ENCODE measurements around the gene TRIM36. TPM values are rescaled to one million over a fixed set of nuclear protein-coding genes. Genes with fewer than 3 reads are reported as not detected.
A peak's percentile ranks its signal among the peaks of the same experiment; 100 is the strongest.

Gene TRIM36
- total and polyA plus RNA-seq, 2 of the 8 experiments (the other 6 are each of a cell fraction or from before 2014, with no cell fraction given): 8.5 to 14.1 TPM

GRCh38 chr5:115180165-115180709 is 10.5 kb upstream of the TRIM36 start:
- Histone ChIP-seq H3K4me1 (replicated peaks in 1 of 4; ENCODE audit: control insufficient read depth in 3 of 4, insufficient read depth in 4 of 4, low read length in 3 of 4) (peaks cover 0 to 4% (median 2%) of the 10 kb centered on the region in 4 experiments; a peak in 5 of 7 replicates), H2BK15ac (ENCODE audit: low read length) (no peak overlapping the region), H3K27ac (ENCODE audit: low read depth, low read length) (no peak overlapping the region), H3K18ac (ENCODE audit: extremely low read depth, low read length) (no peak overlapping the region), H3K79me1 (ENCODE audit: low read depth, low read length) (no peaks in the 10 kb centered on the region), H3K9ac (replicated peaks in 1 of 4; ENCODE audit: extremely low read depth in 1 of 4, low read depth in 3 of 4, low read length in 3 of 4) (no peak overlapping the region; a peak in 1 of 7 replicates), H4K8ac (ENCODE audit: extremely low read depth, insufficient read depth, low read length) (0 out of 2 replicates have a peak overlapping the region, but pooled peaks have one; percentile 20), H3K9me3 (ENCODE audit: insufficient read depth in 2 of 2, low read depth in 1 of 2, low read length in 1 of 2) (no peaks in the 10 kb centered on the region), H3K4ac (replicated peaks; ENCODE audit: insufficient read length, low read depth, low read length) (no peak overlapping the region), H3K23ac (ENCODE audit: insufficient read length) (no peak overlapping the region), H2AK5ac (ENCODE audit: low read depth, low read length) (no peak overlapping the region), H3K14ac (ENCODE audit: insufficient read length) (no peak overlapping the region), H2BK20ac (ENCODE audit: low read length) (no peak overlapping the region), H3K23me2 (ENCODE audit: low read depth, low read length) (peaks cover 12% of the 10 kb centered on the region; the same call in 1 of the 2 replicates), H3K4me2 (ENCODE audit: insufficient read depth in 1 of 2, low read depth in 2 of 2, low read length in 2 of 2) (peak overlapping the region; percentile 81 to 91), H2BK5ac (ENCODE audit: low read depth, low read length) (no peak overlapping the region), H3K36me3 (ENCODE audit: control insufficient read depth in 2 of 4, insufficient read depth in 4 of 4, low read length in 3 of 4) (no peaks in the 10 kb centered on the region), H4K20me1 (replicated peaks in 1 of 2; ENCODE audit: control insufficient read depth in 1 of 2, insufficient read depth in 2 of 2, low read length in 2 of 2) (no peaks in the 10 kb centered on the region), H3K4me3 (ENCODE audit: extremely low read depth in 1 of 4, insufficient read depth in 2 of 4, low read depth in 3 of 4, low read length in 4 of 4) (peak overlapping the region; percentile 38 to 67 (median 54)), H3K27me3 (replicated peaks in 1 of 4; ENCODE audit: control insufficient read depth in 3 of 4, extremely low read depth in 1 of 4, insufficient read depth in 3 of 4, low read length in 3 of 4) (peaks cover 25 to 55% (median 51%) of the 10 kb centered on the region in 4 experiments), H2AFZ (ENCODE audit: low read length) (0 out of 2 replicates have a peak overlapping the region, but pooled peaks have one; percentile 47), H2BK120ac (replicated peaks; ENCODE audit: low read depth, low read length) (no peak overlapping the region), H2BK12ac (ENCODE audit: low read depth, low read length) (no peak overlapping the region), H4K91ac (replicated peaks; ENCODE audit: insufficient read length, low read length) (no peak overlapping the region), H3K56ac (replicated peaks; ENCODE audit: insufficient read length, low read depth, low read length) (no peak overlapping the region), H4K5ac (ENCODE audit: insufficient read length, low read depth, low read length) (no peak overlapping the region), H3K79me2 (ENCODE audit: control insufficient read depth in 1 of 2, insufficient read depth in 2 of 2, low read length in 2 of 2) (no peaks in the 10 kb centered on the region)
- WGBS, 2 experiments (ENCODE audit: extremely low coverage in 1 of 2, insufficient coverage in 1 of 2, insufficient read length in 1 of 2, insufficient replicate concordance in 2 of 2, low coverage in 1 of 2, low lambda C conversion rate in 2 of 2, missing lambda C conversion rate in 1 of 2): 1% methylated on average over 29 of the region's 54 CpGs; no CpG with 5 or more reads in 1 of the 2 experiments
- CTCF ChIA-PET (ENCODE audit: partially characterized antibody): interaction anchor here (0.9 to 3.7 kb wide), 5 partner anchors 9 to 88 kb away, joined by 4 to 16 read pairs (median 9); partner anchors contain the start of gene TRIM36
- POLR2A ChIA-PET (ENCODE audit: partially characterized antibody): interaction anchor here (1.1 to 3.0 kb wide), 3 partner anchors 9 to 15 kb away, joined by 3 to 13 read pairs (median 8); partner anchors contain the start of gene TRIM36
- DNase-seq (ENCODE audit: low read depth in 1 of 2, low spot score in 2 of 2): peak in 1 of 2 experiments; percentile 80
- FAIRE-seq: no peak
- TF ChIP-seq TEAD4 (IDR thresholded peaks at IDR 0.05; ENCODE audit: low read depth, low read length) (peak; percentile 64; the same call in 1 of the 2 replicates), TAF1 (IDR thresholded peaks at IDR 0.05; ENCODE audit: low read depth, low read length) (peak; percentile 39; the same call in 1 of the 2 replicates), BRCA1 (IDR thresholded peaks at IDR 0.05; ENCODE audit: low read depth, low read length) (no peak), KDM1A (IDR thresholded peaks at IDR 0.05; ENCODE audit: borderline replicate concordance, low read length) (peak; percentile 67; the same call in 1 of the 2 replicates), TBP (IDR thresholded peaks at IDR 0.05; ENCODE audit: low read depth, low read length) (0 out of 2 replicates have a peak, but pooled peaks have one; percentile 11), EZH2 (IDR thresholded peaks at IDR 0.05; ENCODE audit: low read depth, low read length, severe bottlenecking) (no peak), RBBP5 (IDR thresholded peaks at IDR 0.05; ENCODE audit: borderline replicate concordance, low read depth, low read length) (peak; percentile 68; the same call in 1 of the 2 replicates), ASH2L (IDR thresholded peaks at IDR 0.05; ENCODE audit: low read length) (peak; percentile 83), MAX (IDR thresholded peaks at IDR 0.05) (peak; percentile 92), EP300 (IDR thresholded peaks at IDR 0.05; ENCODE audit: borderline replicate concordance in 1 of 2, low read depth in 2 of 2, low read length in 2 of 2) (no peak), USF2 (IDR thresholded peaks at IDR 0.05; ENCODE audit: low read length) (no peak)
